ENCODE results near the gene OR9Q1.

GRCh38 chr11:57981536-57981935, 42.1 kb upstream of the OR9Q1 start:
- no peak for TF ChIP-seq CTCF (IDR thresholded peaks at IDR 0.05)
- TF ChIP-seq EZH2 (IDR thresholded peaks at IDR 0.05) = no peak
- TF ChIP-seq EZH2phosphoT487 (IDR thresholded peaks at IDR 0.05) = no peak
